ENCODE data around the gene KCP.

- TF ChIP-seq POLR2AphosphoS5 (IDR thresholded peaks at IDR 0.05) (no peak), POLR2A (IDR thresholded peaks at IDR 0.05) (no peak)
Observed at GRCh38 chr7:128935342-128935730, 24.8 kb upstream of the KCP start.

All from breast epithelium (tissue), 3 donors.